Uterus (tissue), 2 donors: ENCODE measurements around the gene CCT3.

ENCODE experiments used
- POLR2A ChIP-seq, 2 donors: fragments of 450-650 bp; IDR thresholded peaks; one replicate each; pipeline ENCODE4 v1.6.1; 2016; ENCODE audit warnings: antibody characterized with exemption in 2 of 2, mild to moderate bottlenecking in 1 of 2, moderate library complexity in 1 of 2
- TF ChIP-seq, protein P1 (sequence below), 4 experiments: fragments of 200-600 bp in 2 of 4; fragments of 450-650 bp in 2 of 4; sonication (generic) in 2 of 4; IDR thresholded peaks; one replicate each; pipeline ENCODE4 v1.5.1; 2016 to 2019; ENCODE audit warnings: antibody characterized with exemption in 4 of 4, mild to moderate bottlenecking in 2 of 4, moderate library complexity in 1 of 4

DNA sequence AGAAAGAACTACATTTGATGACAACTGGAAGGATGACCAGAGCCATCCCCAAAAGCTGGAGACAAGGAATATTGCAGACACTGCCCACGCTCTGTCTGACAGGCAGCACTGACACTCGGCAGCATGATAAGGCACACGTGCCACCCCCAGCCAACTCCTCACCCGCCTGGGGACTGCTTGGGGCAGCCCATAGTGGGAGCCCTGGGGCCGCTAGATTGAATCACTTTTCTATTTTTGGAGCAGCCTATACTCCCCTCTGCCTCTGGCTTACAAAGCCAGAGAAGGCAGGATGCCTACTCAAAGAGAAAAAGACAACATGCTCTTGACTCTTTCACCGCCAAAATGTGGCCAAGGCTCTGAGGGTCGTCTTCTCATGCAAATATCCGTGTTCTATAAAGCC, 56.8 kb downstream of the CCT3 start:
- TF ChIP-seq, protein P1, sequence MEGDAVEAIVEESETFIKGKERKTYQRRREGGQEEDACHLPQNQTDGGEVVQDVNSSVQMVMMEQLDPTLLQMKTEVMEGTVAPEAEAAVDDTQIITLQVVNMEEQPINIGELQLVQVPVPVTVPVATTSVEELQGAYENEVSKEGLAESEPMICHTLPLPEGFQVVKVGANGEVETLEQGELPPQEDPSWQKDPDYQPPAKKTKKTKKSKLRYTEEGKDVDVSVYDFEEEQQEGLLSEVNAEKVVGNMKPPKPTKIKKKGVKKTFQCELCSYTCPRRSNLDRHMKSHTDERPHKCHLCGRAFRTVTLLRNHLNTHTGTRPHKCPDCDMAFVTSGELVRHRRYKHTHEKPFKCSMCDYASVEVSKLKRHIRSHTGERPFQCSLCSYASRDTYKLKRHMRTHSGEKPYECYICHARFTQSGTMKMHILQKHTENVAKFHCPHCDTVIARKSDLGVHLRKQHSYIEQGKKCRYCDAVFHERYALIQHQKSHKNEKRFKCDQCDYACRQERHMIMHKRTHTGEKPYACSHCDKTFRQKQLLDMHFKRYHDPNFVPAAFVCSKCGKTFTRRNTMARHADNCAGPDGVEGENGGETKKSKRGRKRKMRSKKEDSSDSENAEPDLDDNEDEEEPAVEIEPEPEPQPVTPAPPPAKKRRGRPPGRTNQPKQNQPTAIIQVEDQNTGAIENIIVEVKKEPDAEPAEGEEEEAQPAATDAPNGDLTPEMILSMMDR (IDR thresholded peaks at IDR 0.05) = no peak
- TF ChIP-seq POLR2A (IDR thresholded peaks at IDR 0.05) = no peak
